ENCODE data around the gene RNF150.
A peak's percentile ranks its signal among the peaks of the same experiment; 100 is the strongest.
"Not testable (repeated sequence)": the region's sequence is repeated elsewhere in the genome, so short reads cannot be mapped to it uniquely, and the experiment has no call there.

The RNF150 gene

GRCh38 chr4:141133146-141133998 is at the start of gene RNF150:
TSS of gene RNF150 (minus strand) at chr4:141133469.
- DNase-seq: peak; percentile 53

- DNase-seq: no peak
Measured at GRCh38 chr4:141180991-141181761, 47.9 kb upstream of the RNF150 start.

DNA sequence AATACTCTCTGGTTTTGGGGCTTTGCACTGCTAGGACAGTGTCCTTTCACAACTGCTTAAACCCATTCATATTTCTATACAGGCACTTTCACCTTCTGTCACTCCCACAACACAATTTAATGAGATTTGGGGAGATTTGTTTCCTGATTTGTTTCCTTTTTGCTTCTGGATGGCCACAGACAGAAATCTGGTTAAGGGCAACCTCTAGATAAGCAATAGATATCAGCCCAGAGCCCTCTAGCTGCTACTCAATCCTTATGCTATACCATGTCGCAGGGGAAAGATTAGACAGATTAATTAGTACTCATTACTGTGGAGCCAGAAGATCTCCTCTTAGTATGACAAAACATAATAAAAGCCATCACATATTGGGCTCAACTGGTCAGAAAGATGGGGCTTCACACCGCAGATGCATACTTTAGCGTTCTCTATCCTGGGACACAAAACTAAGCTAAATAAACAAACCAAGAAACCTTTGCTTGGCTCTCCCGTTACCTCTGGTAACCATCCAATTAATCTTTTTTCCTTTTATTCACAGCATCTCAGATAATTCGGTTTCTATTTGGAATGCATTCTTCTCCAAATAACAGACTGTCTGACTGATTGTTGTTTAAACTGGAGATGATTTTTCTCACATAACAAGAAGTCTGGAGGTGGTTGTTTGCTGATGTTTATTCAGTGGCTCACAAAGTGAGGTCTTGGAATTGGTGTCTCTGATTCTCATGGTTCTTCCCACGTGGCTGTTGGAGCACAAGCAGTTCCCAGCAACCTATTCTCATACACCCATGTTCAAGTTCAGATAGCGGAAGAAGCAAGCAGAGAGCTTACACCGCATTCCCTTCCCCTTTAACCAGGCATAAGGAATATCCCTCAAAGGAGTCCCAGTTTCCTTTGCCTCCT is 46.5 kb upstream of the RNF150 start:
- DNase-seq: no peak

DNA sequence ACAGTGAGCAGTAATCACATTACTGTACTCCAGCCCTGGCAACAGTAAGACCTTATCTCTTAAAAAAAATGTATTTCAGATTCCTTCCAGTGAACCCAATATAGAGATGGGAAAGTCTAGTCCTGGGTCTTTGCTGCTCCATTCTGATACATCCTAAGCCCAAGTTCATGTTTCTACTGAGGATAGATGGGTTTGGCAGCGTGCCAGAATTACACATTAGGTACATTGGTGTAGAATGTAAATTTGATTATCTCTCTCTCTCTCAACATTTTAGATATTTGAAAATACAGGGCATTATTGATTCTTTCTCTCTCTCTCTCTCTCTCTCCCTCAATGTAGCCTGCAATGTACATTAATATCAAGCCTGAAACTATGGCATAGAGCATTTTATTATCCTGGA is 43.9 kb upstream of the RNF150 start:
- no peak for DNase-seq

GRCh38 chr4:141174457-141174856 is 41.2 kb upstream of the RNF150 start:
- no peak for DNase-seq

- no peak for DNase-seq
Measured at GRCh38 chr4:141170671-141171070, 37.4 kb upstream of the RNF150 start.

GRCh38 chr4:141169391-141169790 is 36.1 kb upstream of the RNF150 start:
- no peak for DNase-seq

DNA sequence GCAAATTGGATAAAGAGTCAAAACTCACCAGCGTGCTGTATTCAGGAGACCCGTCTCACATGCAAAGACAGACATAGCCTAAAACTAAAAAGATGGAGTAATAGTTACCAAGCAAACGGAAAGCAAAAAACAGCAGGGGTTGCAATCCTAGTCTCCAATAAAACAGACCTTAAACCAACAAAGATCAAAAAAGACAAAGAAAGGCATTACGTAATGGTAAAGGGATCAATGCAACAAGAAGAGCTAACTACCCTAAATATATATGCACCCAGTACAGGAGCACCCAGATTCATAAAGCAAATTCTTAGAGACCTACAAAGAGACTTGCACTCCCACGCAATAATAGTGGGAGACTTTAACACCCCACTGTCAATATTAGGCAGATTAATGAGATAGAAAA is 31.7 kb upstream of the RNF150 start:
- not testable (repeated sequence) for DNase-seq

- no peak for DNase-seq
Measured at GRCh38 chr4:141159027-141159426, 25.8 kb upstream of the RNF150 start.

- DNase-seq: peak; percentile 22
Measured at GRCh38 chr4:141158219-141158618, 24.9 kb upstream of the RNF150 start.

- no peak for DNase-seq
Measured at GRCh38 chr4:141155586-141155985, 22.3 kb upstream of the RNF150 start.

GRCh38 chr4:141154725-141155124 is 21.5 kb upstream of the RNF150 start:
- DNase-seq: no peak

- no peak for DNase-seq
Measured at GRCh38 chr4:141153751-141154510, 20.7 kb upstream of the RNF150 start.

DNA sequence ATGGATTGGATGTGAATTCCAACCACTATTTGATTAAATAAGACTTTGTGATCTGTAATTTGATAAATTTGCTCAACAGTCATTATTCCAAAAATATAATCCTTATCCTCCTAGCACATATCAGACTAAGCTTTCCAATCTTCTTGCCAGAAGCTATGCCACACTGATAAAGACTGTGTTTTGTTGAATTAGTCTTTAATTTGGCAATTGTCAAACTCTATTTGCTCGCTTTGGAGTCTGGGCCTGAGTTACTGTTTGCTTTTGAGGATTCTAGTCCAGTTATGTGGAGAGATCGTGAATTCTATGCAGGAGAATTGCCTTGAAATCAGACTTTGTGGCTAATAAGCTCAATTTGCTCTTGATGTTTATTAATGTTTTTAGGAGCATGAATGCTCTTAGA is 10.9 kb upstream of the RNF150 start:
- DNase-seq: no peak

DNA sequence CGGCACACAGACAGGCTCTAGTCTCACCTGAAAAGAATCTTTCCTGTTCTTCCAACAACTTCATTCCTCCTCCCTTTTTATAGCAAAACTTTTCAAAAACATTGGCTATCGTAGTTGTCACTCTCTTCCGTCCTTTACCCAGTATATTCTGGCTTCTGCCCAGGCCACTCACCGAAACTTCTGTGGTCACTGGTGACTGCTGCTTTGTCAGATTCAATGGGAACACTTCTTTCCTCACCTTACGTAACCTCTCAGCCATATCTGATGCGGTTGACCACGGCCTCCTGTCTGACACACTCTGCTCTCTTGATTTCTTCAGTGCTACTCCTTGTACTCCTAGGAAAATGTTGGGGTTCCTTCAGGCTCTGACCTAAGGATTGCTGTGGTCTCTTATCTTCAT is 9.2 kb upstream of the RNF150 start:
- DNase-seq: no peak

- no peak for DNase-seq
Measured at GRCh38 chr4:141140391-141141200, 7.3 kb upstream of the RNF150 start.

- no peak for DNase-seq
Measured at GRCh38 chr4:141133999-141134995, 1.0 kb upstream of the RNF150 start.

- no peak for DNase-seq
Measured at GRCh38 chr4:141132709-141133145, 542 bp downstream of the RNF150 start.

GRCh38 chr4:141132072-141132708 is 1.1 kb downstream of the RNF150 start:
- DNase-seq: no peak

DNA sequence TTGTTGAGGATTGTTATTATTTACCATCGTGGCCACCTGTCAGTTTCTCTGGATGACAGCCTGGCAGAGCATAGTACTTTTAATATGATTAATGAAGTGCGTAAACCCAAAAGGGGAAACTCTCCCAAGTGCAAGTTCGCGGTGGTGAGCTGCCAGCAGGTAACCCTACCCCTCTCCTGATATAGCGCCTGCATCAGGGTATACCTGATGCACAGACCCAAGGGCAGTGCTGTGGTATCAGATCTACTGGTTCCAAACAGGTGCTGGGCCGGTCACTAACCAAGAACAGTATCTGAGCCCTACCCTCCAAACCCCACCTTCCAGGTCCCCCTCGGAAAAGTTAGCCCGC is 1.6 kb downstream of the RNF150 start:
- no peak for DNase-seq
